Muscle of leg (tissue), 11 donors: ENCODE measurements around the gene SNRPF. TPM values are rescaled to one million over a fixed set of nuclear protein-coding genes. Genes with fewer than 3 reads are reported as not detected.
"Not testable (repeated sequence)": the region's sequence is repeated elsewhere in the genome, so short reads cannot be mapped to it uniquely, and the experiment has no call there.

ENCODE experiments used
- DNase-seq: peaks from one replicate; pipeline ENCODE4 v3.0.0; 2013
- H3K27ac ChIP-seq: one replicate; pipeline ENCODE4 v1.5.1; 2013; ENCODE audit warnings: mild to moderate bottlenecking, low read length, control low read depth
- H3K27me3 ChIP-seq: one replicate; pipeline ENCODE4 v1.6.1; 2013; ENCODE audit warnings: low read length; ENCODE audit not compliant: control insufficient read depth, insufficient read depth
- H3K36me3 ChIP-seq: one replicate; pipeline ENCODE4 v1.6.1; 2013; ENCODE audit warnings: low read length; ENCODE audit not compliant: control insufficient read depth, insufficient read depth
- H3K4me1 ChIP-seq: one replicate; pipeline ENCODE4 v1.6.1; 2013; ENCODE audit warnings: low read length; ENCODE audit not compliant: control insufficient read depth, insufficient read depth
- H3K4me3 ChIP-seq: one replicate; pipeline ENCODE4 v1.5.1; 2013; ENCODE audit warnings: low read length, control low read depth
- H3K9me3 ChIP-seq: replicated peaks from 2 replicates; pipeline ENCODE4 v1.6.1; 2013; ENCODE audit warnings: low read depth, low read length; ENCODE audit not compliant: control insufficient read depth
- WGBS: methylation state at CpG from one replicate; pipeline ENCODE4 v1.1.5; 2013; ENCODE audit warnings: missing lambda C conversion rate; ENCODE audit not compliant: insufficient coverage; 5-methylcytosine and 5-hydroxymethylcytosine counted together
- polyA plus RNA-seq, 8 donors: library from polyadenylated mRNA; unstranded; fragments of 120-200 nt; gene quantifications; one replicate each; pipeline versions ENCODE4 v1.2.1 to v1.2.3, GENCODE V29; 2013; ENCODE audit warnings: inconsistent platforms in 1 of 8, low replicate concordance in 1 of 8; ENCODE audit not compliant: insufficient read length in 8 of 8, insufficient read depth in 1 of 8
- total RNA-seq: library from RNA; stranded (reverse); fragments of 120-200 nt; gene quantifications from one replicate; pipeline ENCODE4 v1.2.4, GENCODE V29; 2013

SNRPF gene
- total and polyA plus RNA-seq, 9 donors: 16.7 to 72.3 (median 63.2) TPM

DNA sequence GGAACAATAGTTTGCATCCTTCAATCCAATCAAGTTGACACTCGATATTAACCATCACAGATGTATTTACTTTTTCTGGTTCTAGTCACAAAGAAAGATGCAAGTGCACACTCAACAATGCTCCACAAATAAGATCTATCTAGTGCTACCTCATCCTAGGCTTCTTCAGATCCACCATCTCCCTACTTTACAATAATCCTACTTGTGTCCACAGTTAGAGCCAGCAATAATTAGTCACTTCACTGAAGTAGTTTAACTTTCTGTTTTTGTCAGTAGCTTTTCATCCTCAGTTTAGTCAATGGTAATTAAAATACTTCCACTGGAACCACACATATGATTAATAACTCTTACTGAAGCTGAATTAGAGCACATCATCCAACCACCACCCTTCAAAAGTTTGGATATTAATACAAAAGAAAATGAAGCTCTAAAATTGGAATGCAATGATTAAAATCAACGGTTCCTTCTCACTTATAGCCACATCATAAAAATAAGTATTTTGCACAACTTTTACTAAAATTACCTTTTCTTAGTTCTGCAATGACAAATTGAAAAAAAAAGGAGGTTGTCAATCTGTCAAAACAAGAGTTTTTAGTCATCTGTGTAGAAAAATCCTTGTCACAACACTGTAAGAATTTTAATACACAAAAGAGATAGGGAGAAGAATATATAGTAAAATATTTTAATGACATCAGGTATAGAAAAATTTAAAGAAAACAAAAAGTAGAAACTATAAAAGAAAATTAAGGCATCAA, 28.2 kb upstream of the SNRPF start:
- no peak for DNase-seq
- H3K9me3 ChIP-seq: no peaks in the 10 kb centered on the region
- no peaks in the 10 kb centered on the region for H3K4me1 ChIP-seq
- 77% methylated on average over 1 of the region's 2 CpGs for WGBS
- no peak overlapping the region for H3K4me3 ChIP-seq
- H3K27ac ChIP-seq: no peak overlapping the region
- no peaks in the 10 kb centered on the region for H3K36me3 ChIP-seq
- no peaks in the 10 kb centered on the region for H3K27me3 ChIP-seq

DNA sequence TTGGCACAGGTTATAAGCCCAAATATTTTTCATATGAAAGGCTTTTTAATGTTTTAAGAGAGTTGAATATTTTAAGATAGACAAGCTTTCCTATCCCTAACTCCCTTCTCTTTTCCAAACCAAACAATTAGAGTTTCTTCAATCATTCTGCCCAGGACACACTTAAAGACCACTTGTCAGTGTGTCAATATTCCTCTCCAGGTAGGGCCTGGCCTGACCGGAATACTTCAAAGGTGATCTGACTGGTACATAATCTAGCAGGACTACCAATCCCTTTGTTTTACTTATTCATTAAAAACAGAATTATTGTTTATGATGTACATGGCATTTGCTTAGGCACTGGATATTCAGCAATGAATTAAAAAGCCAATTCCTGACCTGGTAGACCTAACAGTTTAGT, 24.2 kb upstream of the SNRPF start:
- H3K27ac ChIP-seq: no peak overlapping the region
- no peaks in the 10 kb centered on the region for H3K36me3 ChIP-seq
- no peaks in the 10 kb centered on the region for H3K27me3 ChIP-seq
- DNase-seq: no peak
- whole genome bisulfite sequencing: no CpG with 5 or more reads among the region's 1 CpG
- no peak overlapping the region for H3K4me3 ChIP-seq
- H3K9me3 ChIP-seq: no peaks in the 10 kb centered on the region
- peaks cover 8% of the 10 kb centered on the region for H3K4me1 ChIP-seq

DNA sequence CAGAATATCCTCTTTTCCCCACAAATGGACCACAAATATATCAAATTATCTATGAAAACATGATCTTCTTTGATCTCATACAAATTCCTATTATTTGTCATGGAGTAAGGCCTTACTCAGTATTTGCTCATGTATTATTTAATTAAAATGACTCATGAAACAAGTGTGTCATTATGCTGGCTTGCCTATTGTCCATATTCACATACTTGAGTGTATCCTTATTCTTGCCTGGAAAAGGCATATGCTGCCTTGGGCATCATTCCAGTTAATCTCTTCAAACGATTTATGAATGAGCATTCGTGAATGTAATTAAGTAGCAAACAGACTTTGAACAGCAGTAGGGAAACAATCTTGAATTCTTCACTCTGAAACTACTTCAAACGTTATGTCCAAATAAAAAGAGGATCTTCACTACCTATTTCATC, 22.6 kb upstream of the SNRPF start:
- H3K4me1 ChIP-seq: peaks cover 8% of the 10 kb centered on the region
- no peaks in the 10 kb centered on the region for H3K27me3 ChIP-seq
- WGBS: no CpG with 5 or more reads among the region's 3 CpGs
- H3K27ac ChIP-seq: no peak overlapping the region
- H3K4me3 ChIP-seq: no peak overlapping the region
- DNase-seq: peak; percentile 32
- H3K36me3 ChIP-seq: no peaks in the 10 kb centered on the region
- no peaks in the 10 kb centered on the region for H3K9me3 ChIP-seq

- H3K9me3 ChIP-seq: no peaks in the 10 kb centered on the region
These were observed 22.0 kb upstream of the SNRPF start for GRCh38 chr12:95836630-95837239.

DNA sequence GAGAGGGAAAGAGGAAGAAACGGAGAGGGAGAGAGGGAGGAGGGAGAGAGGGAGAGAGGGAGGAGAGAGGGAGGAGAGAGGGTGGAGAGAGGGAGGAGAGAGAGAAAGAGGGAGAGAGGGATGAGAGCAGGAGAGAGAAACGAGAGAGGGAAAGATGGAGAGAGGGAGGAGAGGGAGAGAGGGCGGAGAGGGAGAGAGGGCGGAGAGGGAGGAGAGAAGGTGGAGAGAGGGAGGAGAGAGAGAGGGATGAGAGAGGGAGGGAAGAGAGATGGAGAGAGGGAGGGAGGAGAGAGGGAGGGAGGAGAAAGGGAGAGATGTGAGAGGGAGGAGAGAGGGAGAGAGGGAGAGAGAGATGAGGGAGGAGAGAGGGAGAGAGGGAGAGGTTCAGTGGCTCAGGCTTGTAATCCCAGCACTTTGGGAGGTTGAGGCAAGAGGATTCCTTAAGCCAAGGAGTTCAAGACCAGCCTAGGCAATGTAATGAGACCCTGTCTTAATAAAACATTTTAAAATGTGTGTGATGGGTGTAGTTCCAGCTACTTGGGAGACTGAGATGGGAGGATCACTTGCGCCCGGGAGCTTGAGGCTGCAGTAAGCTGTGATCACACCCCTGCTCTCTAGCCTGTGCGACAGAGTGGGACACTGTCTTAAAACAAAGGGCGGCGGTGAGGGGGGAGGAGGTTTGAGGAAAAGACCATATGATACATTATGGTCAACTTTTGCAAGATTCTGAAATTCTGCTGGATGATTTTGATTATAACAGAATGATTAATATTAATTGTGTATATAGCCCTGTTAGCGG, 21.3 kb upstream of the SNRPF start:
- Histone ChIP-seq H3K4me3 (no peak overlapping the region), H3K36me3 (no peaks in the 10 kb centered on the region), H3K27me3 (no peaks in the 10 kb centered on the region), H3K9me3 (no peaks in the 10 kb centered on the region), H3K4me1 (peaks cover 8% of the 10 kb centered on the region), H3K27ac (no peak overlapping the region)
- WGBS: 38% methylated on average over 9 of the region's 10 CpGs
- no peak for DNase-seq

More at GRCh38 chr12:95836630-95837239, 22.0 kb upstream of the SNRPF start:
- H3K4me3 ChIP-seq: no peak overlapping the region
- peak; percentile 21 for DNase-seq
- no peaks in the 10 kb centered on the region for H3K36me3 ChIP-seq
- 0% methylated on average over 1 of the region's 1 CpG for WGBS
- H3K4me1 ChIP-seq: peaks cover 8% of the 10 kb centered on the region
- no peak overlapping the region for H3K27ac ChIP-seq
- H3K27me3 ChIP-seq: no peaks in the 10 kb centered on the region

- H3K27ac ChIP-seq: no peak overlapping the region
- no peaks in the 10 kb centered on the region for H3K9me3 ChIP-seq
- no peaks in the 10 kb centered on the region for H3K27me3 ChIP-seq
- no peaks in the 10 kb centered on the region for H3K36me3 ChIP-seq
- WGBS: 10% methylated on average over 9 of the region's 11 CpGs
- H3K4me1 ChIP-seq: peaks cover 8% of the 10 kb centered on the region
- peak; percentile 16 for DNase-seq
- no peak overlapping the region for H3K4me3 ChIP-seq
These were observed 20.6 kb upstream of the SNRPF start for GRCh38 chr12:95838125-95838524.

GRCh38 chr12:95842426-95842825, 16.3 kb upstream of the SNRPF start:
- WGBS: no CpG with 5 or more reads among the region's 12 CpGs
- not testable (repeated sequence) for H3K36me3 ChIP-seq, H3K4me3 ChIP-seq, H3K27me3 ChIP-seq, H3K9me3 ChIP-seq, DNase-seq, H3K27ac ChIP-seq, H3K4me1 ChIP-seq

DNA sequence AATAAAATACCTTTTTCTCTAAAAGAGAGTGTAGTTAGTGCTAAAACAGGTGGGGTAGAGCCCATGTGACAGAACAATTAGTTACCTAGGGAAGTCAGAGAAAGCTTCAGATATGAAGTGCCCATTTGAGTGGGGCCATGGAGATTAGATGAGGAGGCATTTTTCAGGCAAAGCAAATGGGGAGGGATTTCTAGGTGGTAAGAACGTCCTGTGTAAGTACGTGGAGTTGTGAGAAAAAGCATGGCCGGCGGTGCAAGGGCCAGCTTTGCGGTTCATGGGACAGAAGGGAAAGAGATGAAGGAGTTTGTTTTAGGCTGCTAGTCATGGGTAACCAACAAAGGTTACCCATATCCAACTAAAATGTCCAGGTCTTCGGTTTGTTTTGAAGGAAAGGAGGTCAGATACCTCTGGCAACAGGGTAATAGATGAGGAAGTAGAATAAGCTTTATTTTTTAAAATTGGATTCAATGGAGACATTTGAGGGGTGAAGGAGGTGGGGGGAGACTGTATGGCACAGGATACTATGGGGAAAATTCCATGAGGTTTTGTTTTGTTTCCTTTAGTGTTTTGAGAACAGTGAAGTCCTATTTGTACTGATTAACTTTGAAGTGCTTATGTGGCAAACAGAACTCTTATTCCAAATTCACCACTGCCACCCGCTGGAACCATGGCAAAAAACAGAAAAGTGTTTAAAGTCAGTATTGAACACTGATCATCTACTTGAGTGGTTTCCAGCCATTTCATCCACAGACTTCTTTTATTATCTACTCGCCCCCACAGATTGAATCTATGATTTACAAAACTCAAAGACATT, 10.0 kb upstream of the SNRPF start:
- Histone ChIP-seq H3K4me3 (no peak overlapping the region), H3K9me3 (no peaks in the 10 kb centered on the region), H3K27ac (no peak overlapping the region), H3K36me3 (no peaks in the 10 kb centered on the region), H3K4me1 (no peaks in the 10 kb centered on the region), H3K27me3 (no peaks in the 10 kb centered on the region)
- WGBS: 44% methylated on average over 3 of the region's 8 CpGs
- peak; percentile 18 for DNase-seq

- no peaks in the 10 kb centered on the region for H3K9me3 ChIP-seq
- WGBS: 80% methylated on average over 1 of the region's 3 CpGs
- H3K4me3 ChIP-seq: no peak overlapping the region
- no peak overlapping the region for H3K27ac ChIP-seq
- DNase-seq: no peak
- H3K36me3 ChIP-seq: no peaks in the 10 kb centered on the region
- peaks cover 2% of the 10 kb centered on the region for H3K27me3 ChIP-seq
- no peaks in the 10 kb centered on the region for H3K4me1 ChIP-seq
These were observed 7.1 kb upstream of the SNRPF start for GRCh38 chr12:95851606-95852005.
